Esophagus squamous epithelium (tissue), 5 donors: ENCODE results near the gene TMEM131. TPM values are rescaled to one million over a fixed set of nuclear protein-coding genes. Genes with fewer than 3 reads are reported as not detected.

Source experiments
- DNase-seq: peaks from one replicate; lab custom pipeline; 2025; lab: John Stamatoyannopoulos, UW
- H3K27ac ChIP-seq, 4 donors: fragments of 200-600 bp; sonication (generic); one replicate each; pipeline ENCODE4 v1.5.1; 2016 to 2019; ENCODE audit warnings: mild to moderate bottlenecking in 1 of 4
- H3K27me3 ChIP-seq, 4 donors: fragments of 200-600 bp; sonication (generic); 1 replicate in 3 of 4; 2 replicates in 1 of 4; pipeline versions ENCODE4 v1.5.1 to v1.6.0; 2017 to 2021; ENCODE audit warnings: antibody characterized with exemption in 1 of 4
- H3K36me3 ChIP-seq, 3 donors: fragments of 200-600 bp; sonication (generic); one replicate each; pipeline ENCODE4 v1.5.1; 2016 to 2019
- H3K4me1 ChIP-seq, 3 donors: fragments of 200-600 bp; sonication (generic); one replicate each; pipeline ENCODE4 v1.5.1; 2017 to 2019
- H3K4me3 ChIP-seq, 4 donors: fragments of 200-600 bp; sonication (generic); 1 replicate in 3 of 4; 2 replicates in 1 of 4; pipeline ENCODE4 v1.5.1; 2016 to 2019; ENCODE audit warnings: mild to moderate bottlenecking in 2 of 4, moderate library complexity in 1 of 4
- H3K9me3 ChIP-seq, 3 donors: fragments of 200-600 bp; sonication (generic); one replicate each; pipeline ENCODE4 v1.5.1; 2016 to 2019
- CTCF ChIP-seq, 6 experiments: fragments of 450-650 bp in 4 of 6; fragments of 200-600 bp in 2 of 6; sonication (generic) in 2 of 6; IDR thresholded peaks; one replicate each; pipeline ENCODE4 v1.5.1; 2016 to 2019; ENCODE audit warnings: antibody characterized with exemption in 6 of 6, mild to moderate bottlenecking in 4 of 6, moderate library complexity in 4 of 6
- POLR2A ChIP-seq, 4 donors: fragments of 450-650 bp; IDR thresholded peaks; one replicate each; pipeline ENCODE4 v1.6.1; 2017; ENCODE audit warnings: antibody characterized with exemption in 4 of 4, mild to moderate bottlenecking in 4 of 4, moderate library complexity in 3 of 4
- WGBS, 2 donors: methylation state at CpG; one replicate each; pipeline ENCODE4 v1.1.5; 2018; 5-methylcytosine and 5-hydroxymethylcytosine counted together
- intact Hi-C: fragments of 100-400 bp; cut with DNase I; formaldehyde crosslinking; loops from one replicate; pipeline ENCODE4 v1.15.0; 2022
- total RNA-seq, 4 donors: library from RNA; depleted of rRNA; stranded (reverse); fragments of >200 nt; gene quantifications; one replicate each; pipeline ENCODE4 v1.1.0, GENCODE V29; 2016
- donor health status: DM: yes; HTN: yes; CAD: no.

Gene TMEM131
- total RNA-seq, 4 donors from 2014 or later: 24.2 to 36.4 (median 28.1) TPM

DNA sequence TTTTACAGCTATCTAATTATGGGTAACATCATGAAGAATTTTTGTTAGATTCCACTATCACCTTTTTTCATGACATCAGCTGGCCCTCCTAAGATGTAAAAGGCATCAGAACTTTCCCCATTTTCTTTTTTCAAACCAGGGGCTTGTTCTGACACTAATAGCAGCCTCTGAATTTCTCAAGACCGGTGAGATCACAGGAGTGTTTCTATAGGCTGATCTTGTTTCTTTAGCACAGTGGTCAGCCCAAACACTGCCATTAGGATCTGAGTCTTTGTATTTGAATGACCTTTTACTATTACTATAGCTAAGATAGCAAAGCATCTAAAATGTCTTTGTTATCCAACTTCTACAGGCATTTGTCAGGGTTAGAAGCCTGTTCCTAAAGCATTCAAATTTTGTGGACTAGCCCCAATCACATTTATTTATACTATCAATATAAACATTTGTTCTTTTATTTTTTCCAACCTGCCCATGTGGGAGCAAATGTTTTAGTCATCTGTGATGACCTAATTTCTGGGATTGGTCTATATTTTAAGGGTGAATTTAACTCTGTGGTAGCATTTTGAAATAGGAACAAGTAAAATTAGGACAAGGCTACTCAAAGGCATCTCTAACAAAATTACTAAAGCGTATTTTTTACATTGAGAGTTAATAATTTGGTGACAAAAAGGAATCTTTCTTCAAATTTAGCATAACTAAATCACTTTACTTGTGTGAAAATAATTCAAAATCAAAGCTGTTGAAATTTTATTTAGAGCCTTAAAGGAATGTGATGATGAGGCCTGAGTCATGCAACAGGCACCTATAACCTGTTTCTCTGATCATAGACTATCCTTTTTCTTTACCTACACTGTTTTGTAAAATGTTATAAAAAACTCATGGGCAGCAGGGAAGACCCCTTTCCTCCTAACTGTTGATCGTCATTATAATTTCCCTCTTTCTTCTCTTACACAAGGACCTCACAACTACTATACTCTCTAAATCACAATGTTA lies 243.1 kb downstream of the TMEM131 start:
- H3K4me1 ChIP-seq: peaks cover 9 to 38% (median 10%) of the 10 kb centered on the region in 3 donors
- no peak overlapping the region for H3K4me3 ChIP-seq
- no peak overlapping the region for H3K27ac ChIP-seq
- intact Hi-C loops: no loop called here
- WGBS, 2 donors: 90 to 91% methylated on average over 3 of the region's 3 CpGs
- no peak for DNase-seq
- TF ChIP-seq CTCF (IDR thresholded peaks at IDR 0.05) (no peak), POLR2A (IDR thresholded peaks at IDR 0.05) (no peak)
- H3K27me3 ChIP-seq: no peaks in the 10 kb centered on the region
- H3K36me3 ChIP-seq: peaks cover 3 to 35% (median 8%) of the 10 kb centered on the region in 3 donors
- no peaks in the 10 kb centered on the region for H3K9me3 ChIP-seq

DNA sequence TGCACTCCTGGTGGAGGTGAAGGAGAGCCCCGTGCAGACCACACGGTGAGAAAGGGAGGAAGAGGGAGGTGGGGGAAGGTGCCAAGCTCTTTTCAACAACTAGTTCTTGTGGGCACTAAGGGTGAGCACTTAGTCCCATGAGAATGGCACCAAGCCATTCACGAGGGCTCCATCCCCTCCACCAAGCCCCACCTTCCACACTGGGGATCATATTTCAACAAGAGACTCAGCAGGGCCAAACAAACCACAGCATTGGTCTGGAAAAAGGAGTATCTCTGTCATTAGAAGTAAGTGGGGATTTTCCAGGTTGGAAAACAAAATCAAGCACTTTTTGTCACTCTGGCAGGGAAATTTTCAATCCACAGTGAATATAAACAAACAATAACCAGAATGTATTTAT lies 244.0 kb downstream of the TMEM131 start:
- no peak for DNase-seq
- intact Hi-C loops: no loop called here
- H3K36me3 ChIP-seq: peaks cover 0 to 27% (median 3%) of the 10 kb centered on the region in 3 donors
- no peak for TF ChIP-seq CTCF (IDR thresholded peaks at IDR 0.05)
- no peak for TF ChIP-seq POLR2A (IDR thresholded peaks at IDR 0.05)
- H3K4me1 ChIP-seq: peaks cover 9 to 44% (median 10%) of the 10 kb centered on the region in 3 donors
- no peak overlapping the region for H3K4me3 ChIP-seq
- no peaks in the 10 kb centered on the region for H3K27me3 ChIP-seq
- H3K9me3 ChIP-seq: no peaks in the 10 kb centered on the region
- H3K27ac ChIP-seq: no peak overlapping the region
- WGBS, 2 donors: 22 to 67% methylated on average over 1 to 3 of the region's 3 CpGs

DNA sequence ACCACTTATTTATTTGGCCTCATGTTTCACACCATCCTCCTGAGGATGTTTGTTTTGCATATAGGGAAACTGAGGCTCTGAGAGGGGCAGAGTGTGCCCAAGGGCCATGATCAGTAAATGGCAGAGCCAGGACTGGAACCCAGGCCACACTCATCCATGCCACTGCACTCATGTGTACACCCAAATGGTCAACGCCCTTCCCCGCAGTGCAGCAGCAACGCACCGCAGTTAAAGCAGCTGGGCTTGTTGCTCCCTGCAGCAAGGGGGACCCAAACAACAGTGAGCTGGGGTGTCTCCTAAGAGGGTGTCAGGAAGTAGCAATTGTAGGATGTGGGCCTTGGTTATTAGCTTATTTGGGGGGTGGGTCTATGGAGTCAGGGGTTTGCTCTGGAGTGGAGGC lies 245.7 kb downstream of the TMEM131 start:
- Histone ChIP-seq H3K27ac (no peak overlapping the region), H3K4me1 (peaks cover 4 to 52% (median 5%) of the 10 kb centered on the region in 3 donors), H3K4me3 (no peak overlapping the region), H3K36me3 (peaks cover 0 to 12% (median 3%) of the 10 kb centered on the region in 3 donors), H3K9me3 (no peaks in the 10 kb centered on the region), H3K27me3 (no peaks in the 10 kb centered on the region)
- intact Hi-C loops: no loop called here
- no peak for DNase-seq
- no CpG with 5 or more reads among the region's 4 CpGs for WGBS, 2 donors
- TF ChIP-seq POLR2A (IDR thresholded peaks at IDR 0.05): no peak
- no peak for TF ChIP-seq CTCF (IDR thresholded peaks at IDR 0.05)

DNA sequence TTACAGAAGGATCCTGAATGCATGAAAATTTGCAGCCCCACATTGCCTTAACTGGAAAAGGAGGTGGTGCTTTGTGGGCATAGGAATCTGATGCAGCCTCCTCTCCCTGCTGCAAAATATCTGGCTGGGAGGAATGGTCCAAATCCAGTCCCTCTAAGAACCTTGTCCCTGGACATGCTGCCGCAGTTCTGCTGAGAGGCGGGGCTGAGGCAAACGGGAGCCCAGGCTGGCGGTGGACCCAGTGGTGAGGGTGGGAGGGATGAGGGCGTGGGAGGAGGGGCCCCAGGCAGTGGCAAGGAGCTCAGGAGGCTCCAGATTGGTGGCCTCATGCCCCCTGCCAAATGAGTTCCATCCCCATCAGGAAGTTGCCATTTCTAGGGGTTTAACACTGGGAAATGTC lies 246.2 kb downstream of the TMEM131 start:
- 50 to 60% methylated on average over 1 to 2 of the region's 5 CpGs for WGBS, 2 donors

More for the DNA sequence above, 246.2 kb downstream of the TMEM131 start:
- H3K4me1 ChIP-seq: peaks cover 2 to 52% (median 2%) of the 10 kb centered on the region in 3 donors
- H3K27me3 ChIP-seq: no peaks in the 10 kb centered on the region
- no peaks in the 10 kb centered on the region for H3K9me3 ChIP-seq
- DNase-seq: no peak
- H3K27ac ChIP-seq: no peak overlapping the region
- peaks cover 0 to 12% (median 3%) of the 10 kb centered on the region in 3 donors for H3K36me3 ChIP-seq
- no peak overlapping the region for H3K4me3 ChIP-seq
- intact Hi-C loops: no loop called here
- TF ChIP-seq POLR2A (IDR thresholded peaks at IDR 0.05) (no peak), CTCF (IDR thresholded peaks at IDR 0.05) (no peak)
